ENCODE measurements around the gene HIRIP3. TPM values are rescaled to one million over a fixed set of nuclear protein-coding genes. Genes with fewer than 3 reads are reported as not detected.

Gene HIRIP3
- total RNA-seq, 1 donor from 2014 or later, result 20.9 TPM

DNA sequence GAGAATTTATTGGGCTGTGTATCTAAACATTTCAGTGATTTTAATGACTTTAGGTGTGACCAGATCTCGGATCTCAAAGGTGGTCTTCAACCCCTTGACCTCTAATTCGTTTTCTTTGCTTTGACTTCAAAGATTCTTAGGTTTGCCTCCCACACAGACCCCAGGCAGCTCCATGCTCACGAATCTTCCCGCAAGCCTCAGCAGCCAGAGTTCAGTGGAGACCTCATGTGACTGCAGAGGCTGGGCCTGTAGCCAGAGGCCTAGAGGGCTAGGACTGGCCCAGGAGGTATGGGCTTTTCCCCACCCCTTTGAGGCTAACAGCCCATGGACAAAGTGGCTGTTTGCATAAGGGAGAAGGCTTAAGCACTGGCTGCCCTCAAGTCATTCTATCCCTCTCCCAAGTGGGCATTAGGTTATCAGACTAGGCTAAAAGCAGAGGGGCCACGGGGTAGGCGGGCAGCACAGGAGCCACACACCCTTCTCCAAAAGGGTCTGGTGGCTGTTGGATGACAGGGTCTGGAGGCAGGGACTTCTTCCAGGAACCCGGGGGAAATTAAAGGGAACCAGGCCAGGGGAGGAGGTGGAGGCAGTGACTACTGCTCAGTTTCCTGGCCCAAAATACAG, 3.0 kb downstream of the HIRIP3 start:
- H3K27ac Mint-ChIP-seq, result no peak overlapping the region
- TF ChIP-seq, protein P1, sequence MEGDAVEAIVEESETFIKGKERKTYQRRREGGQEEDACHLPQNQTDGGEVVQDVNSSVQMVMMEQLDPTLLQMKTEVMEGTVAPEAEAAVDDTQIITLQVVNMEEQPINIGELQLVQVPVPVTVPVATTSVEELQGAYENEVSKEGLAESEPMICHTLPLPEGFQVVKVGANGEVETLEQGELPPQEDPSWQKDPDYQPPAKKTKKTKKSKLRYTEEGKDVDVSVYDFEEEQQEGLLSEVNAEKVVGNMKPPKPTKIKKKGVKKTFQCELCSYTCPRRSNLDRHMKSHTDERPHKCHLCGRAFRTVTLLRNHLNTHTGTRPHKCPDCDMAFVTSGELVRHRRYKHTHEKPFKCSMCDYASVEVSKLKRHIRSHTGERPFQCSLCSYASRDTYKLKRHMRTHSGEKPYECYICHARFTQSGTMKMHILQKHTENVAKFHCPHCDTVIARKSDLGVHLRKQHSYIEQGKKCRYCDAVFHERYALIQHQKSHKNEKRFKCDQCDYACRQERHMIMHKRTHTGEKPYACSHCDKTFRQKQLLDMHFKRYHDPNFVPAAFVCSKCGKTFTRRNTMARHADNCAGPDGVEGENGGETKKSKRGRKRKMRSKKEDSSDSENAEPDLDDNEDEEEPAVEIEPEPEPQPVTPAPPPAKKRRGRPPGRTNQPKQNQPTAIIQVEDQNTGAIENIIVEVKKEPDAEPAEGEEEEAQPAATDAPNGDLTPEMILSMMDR (conservative IDR thresholded peaks at IDR 0.05), result no peak
- H3K27me3 Mint-ChIP-seq, result no peaks in the 10 kb centered on the region
- no peaks in the 10 kb centered on the region for H3K9me3 Mint-ChIP-seq
- DNase-seq (ENCODE audit: extremely low spot score, unreplicated experiment), result no peak
- H3K4me3 Mint-ChIP-seq, result peak overlapping the region; percentile 31
- H3K4me1 Mint-ChIP-seq (ENCODE audit: unreplicated experiment), result peaks cover 27% of the 10 kb centered on the region
- H3K36me3 Mint-ChIP-seq, result peaks cover 17% of the 10 kb centered on the region

DNA sequence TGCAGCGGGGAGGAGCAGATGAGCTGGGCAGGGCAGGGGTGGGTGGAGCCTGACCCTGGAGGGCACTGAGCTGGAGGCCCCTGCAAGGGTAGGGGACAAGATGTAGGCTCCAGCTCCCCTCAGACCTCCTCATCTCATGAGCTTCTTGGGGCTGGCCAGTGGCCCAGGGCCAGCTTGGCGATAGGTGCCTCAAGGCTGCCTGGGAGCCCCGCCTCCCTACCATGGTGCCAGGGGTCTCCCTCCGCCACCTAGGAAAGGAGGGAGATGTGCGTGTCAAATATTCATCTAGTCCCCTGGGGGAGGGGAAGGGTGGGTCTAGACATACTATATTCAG, 3.9 kb downstream of the HIRIP3 start:
- Mint-ChIP-seq H3K4me1 (ENCODE audit: unreplicated experiment) (peaks cover 22% of the 10 kb centered on the region), H3K9me3 (no peaks in the 10 kb centered on the region), H3K27me3 (no peaks in the 10 kb centered on the region), H3K4me3 (no peak overlapping the region), H3K36me3 (peaks cover 14% of the 10 kb centered on the region), H3K27ac (no peak overlapping the region)
- TF ChIP-seq, protein P1 (conservative IDR thresholded peaks at IDR 0.05), result no peak
- DNase-seq (ENCODE audit: extremely low spot score, unreplicated experiment), result no peak

DNA sequence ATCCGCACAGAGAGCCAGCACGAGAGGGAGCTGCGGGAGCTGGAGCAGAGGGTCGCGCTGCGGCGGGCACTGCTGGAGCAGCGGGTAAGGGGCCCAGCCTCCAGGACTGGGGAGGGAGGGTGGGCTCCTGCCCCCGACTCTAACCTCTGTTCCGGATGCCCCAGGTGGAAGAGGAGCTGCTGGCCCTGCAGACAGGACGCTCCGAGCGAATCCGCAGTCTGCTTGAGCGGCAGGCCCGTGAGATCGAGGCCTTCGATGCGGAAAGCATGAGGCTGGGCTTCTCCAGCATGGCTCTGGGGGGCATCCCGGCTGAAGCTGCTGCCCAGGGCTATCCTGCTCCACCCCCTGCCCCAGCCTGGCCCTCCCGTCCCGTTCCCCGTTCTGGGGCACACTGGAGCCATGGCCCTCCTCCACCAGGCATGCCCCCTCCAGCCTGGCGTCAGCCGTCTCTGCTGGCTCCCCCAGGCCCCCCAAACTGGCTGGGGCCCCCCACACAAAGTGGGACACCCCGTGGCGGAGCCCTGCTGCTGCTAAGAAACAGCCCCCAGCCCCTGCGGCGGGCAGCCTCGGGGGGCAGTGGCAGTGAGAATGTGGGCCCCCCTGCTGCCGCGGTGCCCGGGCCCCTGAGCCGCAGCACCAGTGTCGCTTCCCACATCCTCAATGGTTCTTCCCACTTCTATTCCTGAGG, 4.4 kb downstream of the HIRIP3 start:
- TF ChIP-seq, protein P1 (conservative IDR thresholded peaks at IDR 0.05), result no peak
- Mint-ChIP-seq H3K27ac (no peak overlapping the region), H3K4me1 (ENCODE audit: unreplicated experiment) (peaks cover 22% of the 10 kb centered on the region), H3K4me3 (no peak overlapping the region), H3K27me3 (no peaks in the 10 kb centered on the region), H3K36me3 (peaks cover 14% of the 10 kb centered on the region), H3K9me3 (no peaks in the 10 kb centered on the region)
- DNase-seq (ENCODE audit: extremely low spot score, unreplicated experiment), result no peak

DNA sequence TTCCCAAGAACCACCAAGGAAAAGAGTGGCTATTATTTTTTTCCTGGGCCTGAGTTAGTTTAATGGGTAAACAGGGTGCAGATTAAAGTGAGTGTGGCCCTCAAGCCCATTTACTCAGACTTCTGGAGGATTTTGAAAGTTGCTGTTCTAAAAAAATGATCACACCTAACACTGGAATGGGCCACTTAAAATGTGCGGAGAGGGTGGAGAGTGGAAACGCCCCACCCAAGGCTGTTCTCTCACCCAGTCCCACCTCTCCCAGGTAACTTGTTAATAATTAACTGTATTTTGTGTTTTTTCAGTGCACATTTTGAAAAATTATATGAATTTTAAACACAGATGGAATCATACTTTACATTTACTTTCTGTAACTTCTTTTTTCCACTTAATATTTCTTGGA, 5.4 kb downstream of the HIRIP3 start:
- no peak for DNase-seq (ENCODE audit: extremely low spot score, unreplicated experiment)
- peaks cover 17% of the 10 kb centered on the region for H3K36me3 Mint-ChIP-seq
- no peak overlapping the region for H3K27ac Mint-ChIP-seq
- no peaks in the 10 kb centered on the region for H3K9me3 Mint-ChIP-seq
- no peak overlapping the region for H3K4me3 Mint-ChIP-seq
- TF ChIP-seq, protein P1 (conservative IDR thresholded peaks at IDR 0.05), result no peak
- H3K4me1 Mint-ChIP-seq (ENCODE audit: unreplicated experiment), result peaks cover 22% of the 10 kb centered on the region
- no peaks in the 10 kb centered on the region for H3K27me3 Mint-ChIP-seq

DNA sequence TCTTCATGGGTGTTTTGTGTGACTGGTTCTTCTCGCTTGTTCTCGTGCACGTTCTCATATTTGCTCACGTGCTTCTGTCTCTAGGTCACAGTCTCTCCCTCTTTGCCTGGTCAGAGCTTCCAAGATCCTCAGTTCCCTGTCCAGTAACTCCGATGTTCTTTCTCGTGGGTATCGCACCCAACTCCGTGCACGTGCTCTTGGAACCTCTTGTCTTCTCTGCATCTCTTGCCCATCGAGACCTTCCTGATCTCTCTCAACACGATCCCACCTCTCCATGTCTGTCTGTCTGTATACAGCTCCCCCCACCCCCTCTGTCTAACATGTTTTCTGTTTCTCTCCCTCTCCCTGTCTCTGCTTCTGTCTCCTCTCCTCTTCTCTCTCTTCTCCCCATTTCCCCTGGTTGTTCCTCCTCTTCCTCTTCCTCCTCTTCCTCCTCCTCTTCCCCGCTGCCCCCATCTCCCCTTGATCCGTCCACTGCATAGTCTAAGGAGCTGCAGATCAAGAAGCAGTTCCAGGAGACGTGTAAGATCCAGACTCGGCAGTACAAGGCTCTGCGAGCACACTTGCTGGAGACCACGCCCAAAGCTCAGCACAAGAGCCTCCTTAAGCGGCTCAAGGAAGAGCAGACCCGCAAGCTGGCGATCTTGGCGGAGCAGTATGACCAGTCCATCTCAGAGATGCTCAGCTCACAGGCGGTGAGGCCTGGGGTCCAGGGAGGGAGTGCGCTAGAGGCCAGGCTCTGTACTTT, 6.1 kb downstream of the HIRIP3 start:
- Mint-ChIP-seq H3K36me3 (peaks cover 17% of the 10 kb centered on the region), H3K4me3 (no peak overlapping the region), H3K27me3 (no peaks in the 10 kb centered on the region), H3K4me1 (ENCODE audit: unreplicated experiment) (peaks cover 14% of the 10 kb centered on the region), H3K27ac (peak overlapping the region; percentile 34), H3K9me3 (no peaks in the 10 kb centered on the region)
- no peak for DNase-seq (ENCODE audit: extremely low spot score, unreplicated experiment)
- TF ChIP-seq, protein P1 (conservative IDR thresholded peaks at IDR 0.05), result no peak
